Measurements from ENCODE around the gene EEFSEC.

Gene EEFSEC

GRCh38 chr3:128275316-128276145 is 122.2 kb downstream of the EEFSEC start:
- DNase-seq: no peak

- DNase-seq: no peak
Observed at GRCh38 chr3:128276146-128276435, 122.8 kb downstream of the EEFSEC start.

GRCh38 chr3:128276577-128277183 is 123.4 kb downstream of the EEFSEC start:
- DNase-seq: no peak

GRCh38 chr3:128277378-128278069 is 124.2 kb downstream of the EEFSEC start:
- no peak for DNase-seq

GRCh38 chr3:128278130-128278529 is 124.8 kb downstream of the EEFSEC start:
- DNase-seq: no peak

- no peak for DNase-seq
Observed at GRCh38 chr3:128278761-128279600, 125.7 kb downstream of the EEFSEC start.

GRCh38 chr3:128279601-128279880 is 126.3 kb downstream of the EEFSEC start:
- DNase-seq: no peak

- DNase-seq: no peak
Observed at GRCh38 chr3:128280481-128281052, 127.3 kb downstream of the EEFSEC start.

GRCh38 chr3:128281056-128281455 is 127.8 kb downstream of the EEFSEC start:
- DNase-seq: no peak

GRCh38 chr3:128281461-128282367 is 128.4 kb downstream of the EEFSEC start:
- DNase-seq: no peak

GRCh38 chr3:128282380-128283196 is 129.3 kb downstream of the EEFSEC start:
- no peak for DNase-seq

- no peak for DNase-seq
Observed at GRCh38 chr3:128283421-128283820, 130.1 kb downstream of the EEFSEC start.

- no peak for DNase-seq
Observed at GRCh38 chr3:128285042-128285966, 132.0 kb downstream of the EEFSEC start.

GRCh38 chr3:128285967-128286321 is 132.7 kb downstream of the EEFSEC start:
- DNase-seq: no peak

- no peak for DNase-seq
Observed at GRCh38 chr3:128286691-128287090, 133.4 kb downstream of the EEFSEC start.

GRCh38 chr3:128287216-128287615 is 133.9 kb downstream of the EEFSEC start:
- no peak for DNase-seq

GRCh38 chr3:128289534-128289933 is 136.3 kb downstream of the EEFSEC start:
- DNase-seq: no peak

GRCh38 chr3:128290484-128290883 is 137.2 kb downstream of the EEFSEC start:
- DNase-seq: no peak

- no peak for DNase-seq
Observed at GRCh38 chr3:128293930-128294329, 140.6 kb downstream of the EEFSEC start.

- no peak for DNase-seq
Observed at GRCh38 chr3:128294999-128295468, 141.8 kb downstream of the EEFSEC start.

Data from KG1 (cell line).